ENCODE data around the gene HDGFL2. TPM values are rescaled to one million over a fixed set of nuclear protein-coding genes. Genes with fewer than 3 reads are reported as not detected.
A peak's percentile ranks its signal among the peaks of the same experiment; 100 is the strongest.

HDGFL2 gene
- total RNA-seq, 1 experiment from 2014 or later, result 75.2 TPM

- CTCF ChIA-PET, result no interaction called here
- H3K36me3 ChIP-seq (ENCODE audit: control insufficient read depth in 1 of 2, insufficient read depth in 2 of 2, low read length in 2 of 2), result no peaks in the 10 kb centered on the region; a peak in 1 of 4 replicates
- POLR2A ChIA-PET, result no interaction called here
Measured at GRCh38 chr19:4505570-4506448, 33.7 kb downstream of the HDGFL2 start.

More at GRCh38 chr19:4505570-4506448, 33.7 kb downstream of the HDGFL2 start:
- DNase-seq (ENCODE audit: low read depth, low spot score) (no peak), ATAC-seq (peak; percentile 9; the same call in 1 of the 2 replicates)
- no peak for TF ChIP-seq TCF7L2 (IDR thresholded peaks at IDR 0.05; ENCODE audit: borderline replicate concordance, extremely low read depth, insufficient read depth, insufficient read length)
- TF ChIP-seq EZH2 (IDR thresholded peaks at IDR 0.05), result no peak
- TF ChIP-seq, protein P1, sequence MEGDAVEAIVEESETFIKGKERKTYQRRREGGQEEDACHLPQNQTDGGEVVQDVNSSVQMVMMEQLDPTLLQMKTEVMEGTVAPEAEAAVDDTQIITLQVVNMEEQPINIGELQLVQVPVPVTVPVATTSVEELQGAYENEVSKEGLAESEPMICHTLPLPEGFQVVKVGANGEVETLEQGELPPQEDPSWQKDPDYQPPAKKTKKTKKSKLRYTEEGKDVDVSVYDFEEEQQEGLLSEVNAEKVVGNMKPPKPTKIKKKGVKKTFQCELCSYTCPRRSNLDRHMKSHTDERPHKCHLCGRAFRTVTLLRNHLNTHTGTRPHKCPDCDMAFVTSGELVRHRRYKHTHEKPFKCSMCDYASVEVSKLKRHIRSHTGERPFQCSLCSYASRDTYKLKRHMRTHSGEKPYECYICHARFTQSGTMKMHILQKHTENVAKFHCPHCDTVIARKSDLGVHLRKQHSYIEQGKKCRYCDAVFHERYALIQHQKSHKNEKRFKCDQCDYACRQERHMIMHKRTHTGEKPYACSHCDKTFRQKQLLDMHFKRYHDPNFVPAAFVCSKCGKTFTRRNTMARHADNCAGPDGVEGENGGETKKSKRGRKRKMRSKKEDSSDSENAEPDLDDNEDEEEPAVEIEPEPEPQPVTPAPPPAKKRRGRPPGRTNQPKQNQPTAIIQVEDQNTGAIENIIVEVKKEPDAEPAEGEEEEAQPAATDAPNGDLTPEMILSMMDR (IDR thresholded peaks at IDR 0.05 in 2 of 3, conservative IDR thresholded peaks at IDR 0.05 in 1 of 3; ENCODE audit: borderline replicate concordance in 1 of 3, insufficient read depth in 1 of 3, low read depth in 2 of 3, low read length in 2 of 3), result no peak
- no peak for TF ChIP-seq SIN3A (IDR thresholded peaks at IDR 0.05; ENCODE audit: low read depth)
- TF ChIP-seq RAD21 (IDR thresholded peaks at IDR 0.05; ENCODE audit: low read depth), result no peak
- TF ChIP-seq EGR1 (IDR thresholded peaks at IDR 0.05; ENCODE audit: low read depth), result no peak
- no peak for TF ChIP-seq POLR2AphosphoS5 (IDR thresholded peaks at IDR 0.05; ENCODE audit: low read depth, low read length)
- no peak for TF ChIP-seq ZFX (IDR thresholded peaks at IDR 0.05)
- H3K9ac ChIP-seq (ENCODE audit: low read length), result no peak overlapping the region
- intact Hi-C loops (cut with micrococcal nuclease), result no loop called here
- no peaks in the 10 kb centered on the region for H4K20me1 ChIP-seq (ENCODE audit: insufficient read depth)
- peaks cover 0 to 11% of the 10 kb centered on the region in 2 experiments; a peak in 2 of 4 replicates for H3K4me1 ChIP-seq (ENCODE audit: control insufficient read depth in 1 of 2, insufficient read depth in 2 of 2, low read length in 2 of 2)
- RAD21 ChIA-PET (ENCODE audit: low non-redundant PET in 1 of 2, low total read pairs in 2 of 2, uncharacterized antibody in 2 of 2, unreplicated experiment in 2 of 2), result no interaction called here
- no peaks in the 10 kb centered on the region for H3K9me2 ChIP-seq (ENCODE audit: insufficient read depth)
- no peak overlapping the region for H2AFZ ChIP-seq (ENCODE audit: low read depth, low read length, poor library complexity, severe bottlenecking)
- no peaks in the 10 kb centered on the region for H3K27me3 ChIP-seq (ENCODE audit: insufficient read depth, low read length)
- BruUV-seq (replicated peaks), result no TSS peak
- H3K4me2 ChIP-seq (ENCODE audit: low read length), result peak overlapping the region; percentile 33; the same call in 1 of the 2 replicates
- no peak overlapping the region for H3K4me3 ChIP-seq (replicated peaks in 1 of 2; ENCODE audit: low read depth in 1 of 2, low read length in 2 of 2)
- H3K9me3 ChIP-seq (ENCODE audit: control insufficient read depth in 1 of 2, insufficient read depth in 1 of 2, low read depth in 1 of 2, low read length in 2 of 2), result no peaks in the 10 kb centered on the region
- no peaks in the 10 kb centered on the region for H3K79me2 ChIP-seq (ENCODE audit: insufficient read depth, low read length)
- H3K27ac ChIP-seq (ENCODE audit: low read depth, low read length), result no peak overlapping the region
